AML-193 (cell line): ENCODE measurements around the gene GPR107.

Experiments used
- DNase-seq, 2 experiments: peaks; one replicate each; lab custom pipeline; 2025; lab: John Stamatoyannopoulos, UW

Gene GPR107

DNA sequence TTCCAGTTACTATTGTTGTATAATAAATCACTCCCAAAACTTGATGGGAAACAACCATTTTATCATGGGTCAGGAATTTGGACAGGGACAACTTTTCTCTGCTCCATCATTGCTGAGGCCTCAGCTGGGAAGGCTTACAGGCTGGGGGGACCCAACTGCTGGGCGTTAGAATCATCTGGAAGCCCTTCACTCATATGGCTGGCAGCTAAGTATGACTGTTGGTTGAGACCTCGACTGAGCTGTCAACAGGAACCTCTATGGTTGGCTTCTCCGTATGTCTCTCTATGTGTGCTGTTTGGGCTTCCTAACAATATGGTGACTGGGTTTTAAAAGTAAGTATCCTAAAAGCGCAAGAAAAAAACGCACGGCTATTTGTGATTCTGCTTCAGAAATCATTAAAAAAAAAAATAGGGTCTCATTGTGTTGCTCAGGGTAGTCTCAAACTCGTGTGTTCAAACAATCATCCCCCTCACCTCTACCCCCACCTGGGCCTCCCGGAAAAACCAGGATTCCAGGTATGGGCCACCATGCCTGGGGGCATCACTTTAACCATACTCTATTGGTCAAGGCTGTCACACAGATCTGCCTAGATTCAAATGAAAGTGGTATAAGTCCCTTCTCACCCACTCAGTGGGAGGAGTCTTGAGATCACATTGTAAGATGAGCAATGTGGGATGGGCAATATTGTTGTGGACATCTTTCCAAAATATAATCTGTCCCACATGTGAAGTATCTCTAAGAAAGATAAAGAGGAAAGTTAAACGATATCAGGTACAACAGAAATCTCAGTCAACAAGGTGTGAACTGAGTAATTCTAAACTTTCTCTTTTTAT is 26.0 kb upstream of the GPR107 start:
- DNase-seq, result no peak

- DNase-seq, result no peak
Observed at GRCh38 chr9:130028493-130029222, 25.0 kb upstream of the GPR107 start.

DNA sequence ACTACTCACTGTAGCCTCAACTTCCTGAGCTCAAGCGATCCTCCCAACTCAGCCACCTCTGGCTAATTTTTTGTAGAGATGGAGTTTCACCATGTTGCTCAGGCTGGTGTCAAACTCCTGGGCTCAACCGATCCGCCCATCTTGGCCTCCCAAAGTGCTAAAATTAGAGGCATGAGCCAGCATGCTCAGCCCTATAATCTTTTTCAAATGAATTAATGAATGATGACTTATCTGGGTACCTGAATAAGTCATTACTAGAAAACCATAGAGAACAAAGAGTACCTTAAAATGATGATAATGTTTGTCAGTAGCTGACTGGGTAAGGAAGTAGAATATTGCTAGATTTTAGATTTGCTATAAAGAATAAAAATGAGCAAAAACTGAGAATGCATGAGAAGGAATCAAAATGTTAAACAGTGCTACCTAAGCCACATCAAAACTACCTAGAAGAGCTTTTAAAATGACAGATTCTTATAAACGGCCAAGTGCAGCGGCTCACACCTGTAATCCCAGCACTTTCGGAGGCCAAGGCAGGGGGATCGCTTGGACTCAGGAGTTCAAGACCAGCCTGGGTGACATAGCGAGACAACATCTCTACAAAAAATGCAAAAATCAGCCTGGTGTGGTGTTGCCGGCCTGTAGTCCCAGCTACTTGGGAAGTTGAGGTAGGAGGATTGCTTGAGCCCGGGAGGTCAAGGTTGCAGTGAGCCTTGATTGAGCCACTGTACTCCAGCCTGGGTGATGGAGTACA is 24.3 kb upstream of the GPR107 start:
- no peak for DNase-seq

DNA sequence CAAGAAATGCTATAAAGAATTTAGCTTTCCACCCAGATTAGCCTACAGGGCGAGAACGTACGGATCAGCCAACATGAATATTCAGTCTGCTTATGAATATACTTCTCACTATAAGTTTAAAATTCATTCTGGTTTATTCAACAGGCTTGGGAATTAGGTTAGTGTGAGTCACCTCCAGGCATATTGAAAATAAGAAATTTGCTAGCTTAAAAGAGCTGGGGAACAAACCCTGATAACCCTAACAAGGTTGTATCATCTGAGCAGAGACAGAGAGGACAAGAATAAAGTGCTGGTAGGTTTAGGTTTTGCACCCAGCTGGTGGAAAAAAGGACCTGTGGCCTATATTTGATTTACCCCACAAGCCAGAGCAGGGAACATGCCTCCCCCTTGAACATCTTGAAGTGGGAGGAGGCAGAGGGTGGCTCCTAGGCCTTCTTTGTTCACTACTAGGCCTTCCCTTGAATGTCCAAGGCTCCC is 23.0 kb upstream of the GPR107 start:
- DNase-seq, result no peak

DNA sequence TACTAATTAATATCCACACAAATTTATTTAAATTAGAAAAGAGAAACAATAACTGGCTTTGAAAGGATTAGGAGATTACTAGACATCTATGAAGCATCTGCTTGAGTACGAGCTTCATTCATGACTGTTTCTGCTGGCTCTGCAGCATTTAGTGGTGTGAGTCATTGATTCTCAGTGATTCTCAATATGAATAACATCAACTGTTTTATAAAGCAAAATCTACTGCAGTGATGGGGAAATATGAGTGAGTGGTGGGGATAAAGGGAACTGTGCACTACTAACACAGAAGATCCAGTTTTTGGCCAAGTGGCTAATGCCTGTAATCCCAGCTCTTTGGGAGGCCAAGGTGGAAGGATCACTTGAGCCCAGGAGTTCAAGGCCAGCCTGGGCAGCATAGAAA is 19.1 kb upstream of the GPR107 start:
- no peak for DNase-seq

DNA sequence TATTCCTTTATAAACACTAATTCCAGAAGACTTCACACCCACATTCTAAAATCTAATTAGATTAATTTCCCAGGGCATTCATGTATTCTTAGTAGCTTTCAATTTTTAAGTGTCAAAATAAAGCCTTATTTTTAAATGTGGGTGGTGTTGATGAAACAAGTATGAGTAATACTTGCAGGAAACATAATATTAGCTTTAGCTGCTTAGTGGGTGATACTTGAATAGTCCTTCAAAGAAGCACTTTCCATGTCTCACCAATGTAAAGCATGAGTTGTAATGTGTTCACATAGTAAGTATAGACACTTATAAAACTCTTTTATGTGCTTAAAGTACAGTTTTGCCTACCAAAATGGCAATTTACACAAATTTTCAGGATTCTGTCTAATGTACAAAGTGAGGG is 17.6 kb upstream of the GPR107 start:
- no peak for DNase-seq

GRCh38 chr9:130039528-130040147 is 14.1 kb upstream of the GPR107 start:
- no peak for DNase-seq

- no peak for DNase-seq
Observed at GRCh38 chr9:130040984-130041647, 12.6 kb upstream of the GPR107 start.

DNA sequence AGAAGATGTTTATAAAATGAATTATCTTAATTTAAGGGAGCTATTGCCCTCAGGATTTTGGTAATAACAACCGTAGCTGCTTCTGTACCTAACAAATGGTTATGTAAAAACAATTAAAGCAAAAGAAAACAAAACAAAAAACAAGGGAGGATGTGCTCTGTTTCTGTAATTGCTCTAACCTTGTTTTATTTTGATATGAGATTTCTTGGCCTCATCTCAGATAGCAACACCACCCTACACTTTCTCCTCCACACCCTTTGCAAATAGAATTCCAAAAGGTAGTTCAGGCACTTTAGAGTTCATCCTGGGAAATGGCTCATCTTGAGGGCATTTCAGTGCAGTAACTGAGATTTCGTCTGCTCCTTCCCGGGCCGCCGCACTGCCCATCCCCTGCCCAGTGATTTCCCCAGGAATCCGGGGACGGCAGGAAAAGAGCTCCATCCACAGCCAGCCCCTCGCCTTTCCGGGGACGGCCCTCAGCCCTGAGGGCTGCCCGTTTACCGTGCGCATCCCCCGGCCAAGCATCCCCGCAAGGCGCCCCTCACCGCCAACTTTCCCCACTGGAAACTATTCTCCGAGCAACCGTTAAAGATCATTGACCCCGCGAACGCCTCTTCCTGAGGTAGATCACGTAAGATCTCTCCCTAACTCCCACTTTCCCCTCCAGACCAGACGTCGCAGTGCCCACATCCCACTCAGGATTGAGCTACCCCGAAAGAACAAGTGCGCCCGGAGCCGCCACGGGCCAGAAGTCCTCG is 11.9 kb upstream of the GPR107 start:
- no peak for DNase-seq

GRCh38 chr9:130042406-130042884 is 11.3 kb upstream of the GPR107 start:
- DNase-seq, result no peak

- DNase-seq, result peak; percentile 44 to 56
Observed at GRCh38 chr9:130042885-130043653, 10.6 kb upstream of the GPR107 start, which contains the start of gene FNBP1. Gene FNBP1 (minus strand): TSS chr9:130043189. CDS start chr9:130042975, 214 bp downstream.

DNA sequence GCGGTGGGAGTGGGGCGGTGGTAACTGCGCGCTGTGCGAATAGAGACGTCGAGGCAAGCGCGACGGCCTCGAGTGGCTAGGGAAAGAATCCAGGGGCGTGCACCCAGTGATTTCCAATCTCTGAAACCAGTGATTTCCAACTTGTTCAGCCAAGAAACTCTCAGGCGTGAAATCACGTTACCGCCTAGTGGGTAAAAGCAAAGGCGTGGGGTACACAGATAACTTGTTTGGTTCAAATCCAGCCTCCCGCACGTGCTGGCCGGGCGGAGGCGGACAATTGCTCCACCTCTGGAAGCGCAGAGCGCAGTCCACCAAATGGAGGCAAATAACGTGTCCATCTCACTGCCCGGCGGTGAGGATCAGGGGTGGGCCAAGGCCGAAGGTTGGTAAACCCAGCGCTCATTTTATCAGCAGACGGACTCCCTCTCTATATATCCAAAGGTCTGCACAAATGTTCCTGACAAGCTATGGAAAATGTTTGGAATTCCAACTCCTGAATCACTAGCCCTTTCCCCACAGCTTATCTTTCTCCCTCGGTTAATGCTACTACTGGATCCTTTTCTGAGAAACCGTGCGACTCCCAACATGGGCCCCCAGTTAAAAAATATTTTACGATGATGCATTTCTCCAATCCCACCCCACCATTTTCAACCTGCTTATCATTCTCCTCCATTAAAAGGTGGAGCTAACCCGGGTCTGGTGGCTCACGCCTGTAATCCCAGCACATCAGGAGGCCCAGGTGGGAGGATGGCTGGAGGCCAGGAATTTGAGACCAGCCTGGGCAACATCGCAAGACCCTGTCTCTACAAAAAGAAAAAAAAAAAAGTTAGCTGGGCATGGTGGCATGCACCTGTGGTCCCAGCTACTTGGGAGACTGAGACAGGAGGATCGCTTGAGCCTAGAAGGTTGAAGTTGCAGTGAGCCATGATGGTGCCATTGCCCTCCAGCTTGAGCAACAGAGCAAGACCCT is 9.8 kb upstream of the GPR107 start:
- no peak for DNase-seq

DNA sequence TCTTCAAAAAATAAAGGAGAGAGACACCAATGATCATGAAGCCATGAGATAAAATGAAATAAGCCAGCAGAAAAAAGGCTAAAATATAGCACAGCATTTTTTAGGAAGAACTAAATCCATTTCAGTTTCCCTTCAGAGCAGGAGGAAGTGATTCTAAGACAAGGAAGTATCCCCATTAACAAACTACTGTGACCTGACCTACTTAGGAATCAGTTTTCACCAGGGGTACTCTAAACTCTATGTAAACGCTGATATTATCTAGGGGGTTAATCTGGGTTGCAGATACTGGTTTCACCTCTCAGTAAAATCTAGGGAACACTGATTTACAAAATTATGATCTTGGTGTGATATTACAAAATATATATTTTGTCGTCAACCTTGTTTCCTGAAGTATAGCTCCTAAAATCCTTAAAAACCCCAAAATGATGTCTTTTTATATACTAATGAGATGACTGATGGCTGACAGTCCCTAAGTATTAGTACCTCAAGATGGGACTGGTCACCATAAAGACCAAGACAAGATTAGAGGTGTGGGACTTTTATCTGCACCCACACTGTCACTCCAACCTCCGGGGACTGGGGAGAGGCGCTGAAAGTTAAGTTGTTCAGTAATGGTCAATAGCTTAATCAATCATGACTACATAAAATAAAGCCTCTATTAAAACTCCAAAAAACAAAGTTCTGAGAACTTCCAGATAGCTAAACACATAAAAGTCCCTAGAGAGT is 7.8 kb upstream of the GPR107 start:
- DNase-seq, result peak in 1 of 2 experiments; percentile 18

GRCh38 chr9:130049431-130050210 is 4.1 kb upstream of the GPR107 start:
- DNase-seq, result no peak

DNA sequence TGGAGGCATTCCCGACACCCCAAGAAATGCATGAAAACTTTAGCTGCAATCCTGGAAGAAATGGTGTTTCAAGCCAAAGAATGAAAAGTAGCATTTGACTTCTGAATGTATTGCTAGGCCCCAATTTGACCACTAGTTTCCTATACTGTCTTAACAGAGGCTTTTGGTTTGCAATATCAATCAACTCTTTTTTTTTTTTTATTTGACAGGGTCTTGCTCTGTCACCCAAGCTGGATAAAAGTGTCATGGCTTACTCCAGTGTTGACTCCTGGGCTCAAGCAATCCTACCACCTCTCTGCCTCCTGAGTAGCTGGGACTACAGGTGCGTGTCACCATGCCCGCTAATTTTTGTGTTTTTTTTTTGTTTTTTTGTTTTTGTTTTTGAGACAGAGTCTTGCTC is 3.2 kb upstream of the GPR107 start:
- DNase-seq, result no peak

DNA sequence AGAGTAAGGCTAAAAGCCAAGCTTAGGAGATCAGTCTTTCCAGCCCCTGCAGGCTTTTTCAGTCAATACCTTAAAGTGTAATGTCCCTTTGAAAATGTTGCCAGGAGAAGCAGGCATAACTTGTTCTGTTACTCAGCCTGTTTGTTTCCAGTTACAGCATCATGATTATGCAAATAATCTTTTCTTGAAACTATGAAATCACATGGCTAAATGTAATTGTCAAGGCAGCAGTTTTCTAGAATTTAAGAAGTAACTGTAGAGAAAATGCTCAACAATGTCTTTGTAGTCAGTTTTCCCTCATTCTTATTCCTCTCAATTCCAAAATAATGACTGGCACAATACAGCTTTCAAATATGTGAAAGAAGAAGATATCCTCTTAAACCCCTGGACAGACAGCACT is 1.9 kb upstream of the GPR107 start:
- no peak for DNase-seq

- no peak for DNase-seq
Observed at GRCh38 chr9:130053109-130053503, 600 bp upstream of the GPR107 start.
